ENCODE data around the gene CHL1.

The CHL1 gene

DNA sequence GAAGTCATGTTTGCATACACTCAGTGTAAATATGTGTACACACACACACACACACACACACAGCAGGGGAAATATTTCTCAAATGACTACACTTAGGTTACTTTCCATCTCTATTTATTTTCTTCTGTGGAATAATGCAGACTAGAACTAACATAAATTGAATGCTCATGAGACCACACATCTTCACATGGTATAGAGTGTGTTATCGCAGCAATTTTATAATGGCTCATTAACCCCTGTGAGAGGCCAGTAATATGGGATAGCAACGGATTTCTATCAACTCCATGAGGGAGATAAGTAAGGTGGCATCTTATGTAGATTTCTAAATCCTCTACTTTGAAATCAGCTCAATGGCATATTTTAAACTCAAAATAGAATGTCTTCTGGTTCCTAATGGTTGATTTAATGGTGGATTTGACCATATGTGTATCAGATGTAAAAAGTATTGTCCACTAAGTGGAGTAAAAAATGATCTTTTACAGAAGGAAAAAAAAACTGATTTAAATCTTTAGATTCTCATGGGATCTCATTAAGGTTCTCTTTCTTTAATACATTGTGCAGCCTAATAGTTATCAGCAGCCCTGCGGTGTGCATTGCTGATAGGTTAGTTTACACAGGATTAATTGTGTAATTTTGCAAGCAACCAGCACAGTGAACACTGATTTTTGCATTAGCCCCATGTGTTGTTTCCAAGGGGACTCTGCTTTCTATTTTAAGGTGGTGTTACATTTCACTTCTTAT lies 32.0 kb downstream of the CHL1 start:
- no peak for DNase-seq

GRCh38 chr3:229183-229661 lies 32.7 kb downstream of the CHL1 start:
- no peak for DNase-seq

GRCh38 chr3:236881-237280 lies 40.3 kb downstream of the CHL1 start:
- no peak for DNase-seq

DNA sequence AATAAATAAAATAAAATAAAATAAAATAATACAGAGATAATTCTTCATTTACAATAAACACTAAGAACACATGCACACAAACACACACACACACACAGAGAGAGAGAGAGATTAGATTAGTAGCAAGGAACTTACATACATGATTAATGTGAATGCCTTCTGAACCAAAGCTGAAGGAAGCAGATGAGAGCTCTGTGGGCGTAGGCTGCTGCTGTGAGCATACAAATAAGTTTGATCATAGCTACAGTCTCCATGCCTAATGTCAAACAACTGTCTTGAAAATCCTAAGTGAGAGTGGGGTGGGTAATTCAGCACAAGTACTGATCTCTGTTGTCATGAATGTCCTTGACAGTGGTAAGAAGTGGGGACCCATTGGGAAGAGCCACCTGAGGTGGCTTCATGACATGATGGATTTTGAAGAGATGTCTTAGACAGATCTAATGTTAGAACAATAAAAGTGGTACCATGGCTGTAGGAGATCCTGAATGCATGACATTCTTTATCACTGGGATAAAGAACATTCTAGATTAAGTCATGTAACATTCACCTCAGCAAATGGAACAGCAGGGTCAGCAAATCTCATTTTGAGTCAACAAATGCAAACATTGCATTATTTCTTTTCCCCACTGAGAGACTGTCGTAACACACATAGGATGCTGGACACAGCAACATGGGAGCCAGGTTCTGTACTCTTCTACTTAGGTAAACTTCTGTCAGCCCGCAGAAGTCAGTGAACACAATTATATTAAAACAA lies 46.2 kb downstream of the CHL1 start:
- DNase-seq: no peak

DNA sequence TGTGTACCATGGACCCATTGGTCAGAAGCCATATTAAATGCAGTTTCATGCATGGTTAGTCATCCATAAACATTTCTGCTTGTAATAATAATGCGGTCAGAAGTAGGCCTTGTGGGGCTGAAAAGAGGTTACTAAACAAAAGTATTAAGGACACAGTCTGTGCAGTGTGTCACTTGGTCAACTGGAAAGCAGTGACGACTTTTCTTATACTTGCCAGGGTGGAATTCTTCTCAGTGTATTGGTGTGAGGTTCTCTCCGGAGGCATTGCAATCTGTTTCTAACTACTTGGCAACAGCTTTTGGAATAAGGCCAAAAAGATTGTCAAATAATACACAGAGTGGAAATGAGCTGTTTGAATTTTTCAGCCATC lies 46.8 kb downstream of the CHL1 start:
- DNase-seq: no peak

DNA sequence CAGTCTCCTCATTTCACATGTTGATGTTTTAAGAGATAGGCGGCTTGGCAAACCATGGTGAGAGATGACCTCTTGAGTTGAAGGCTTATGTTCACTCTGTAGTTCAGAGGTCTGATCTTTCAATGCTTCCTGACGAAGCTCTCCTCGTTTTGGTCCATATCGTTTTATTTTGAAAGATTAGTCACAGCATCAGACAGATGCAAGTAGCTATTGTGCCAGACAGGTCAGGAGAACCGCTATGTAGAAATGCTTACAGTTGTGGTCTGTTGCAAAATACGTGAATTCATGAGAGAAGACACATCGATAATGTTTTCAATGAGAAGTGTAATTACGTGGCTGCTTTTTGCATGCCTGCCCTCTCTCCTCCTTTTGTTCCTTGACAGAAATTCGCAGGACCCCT lies 47.5 kb downstream of the CHL1 start:
- DNase-seq: no peak

GRCh38 chr3:247916-248315 lies 51.4 kb downstream of the CHL1 start:
- DNase-seq: no peak

DNA sequence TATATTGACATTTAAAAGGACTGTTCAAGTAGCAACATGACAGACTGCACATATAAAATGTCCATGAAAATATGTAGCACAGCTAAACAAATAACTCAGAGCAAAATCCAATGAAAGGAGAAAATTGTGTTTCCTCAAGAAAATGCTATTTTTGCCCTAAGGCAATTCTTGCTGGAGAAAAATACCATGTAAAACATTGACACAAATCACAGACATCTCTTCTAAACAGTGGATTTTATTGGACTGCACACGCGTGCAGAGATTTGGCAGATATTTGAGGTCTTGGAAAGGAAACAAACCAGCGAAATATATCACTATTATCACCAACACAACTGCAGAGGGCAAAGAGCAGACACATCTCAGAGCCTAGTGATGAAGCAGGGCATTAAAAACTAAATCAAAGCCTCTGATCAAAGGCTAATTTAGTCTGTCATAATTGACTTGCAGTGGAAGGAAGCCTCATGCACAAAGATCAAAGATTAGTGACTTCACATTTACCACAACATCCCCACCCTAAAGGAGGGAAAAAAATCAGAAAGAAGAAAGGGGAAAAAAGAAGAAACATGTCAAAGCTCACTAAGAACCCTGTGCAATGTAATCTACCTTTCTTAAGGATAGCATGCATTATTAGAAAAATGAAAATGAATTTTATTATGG lies 52.4 kb downstream of the CHL1 start:
- no peak for DNase-seq

- no peak for DNase-seq
These were observed 53.2 kb downstream of the CHL1 start for GRCh38 chr3:249587-250262.

- DNase-seq: no peak
These were observed 59.9 kb downstream of the CHL1 start for GRCh38 chr3:256501-256900.

DNA sequence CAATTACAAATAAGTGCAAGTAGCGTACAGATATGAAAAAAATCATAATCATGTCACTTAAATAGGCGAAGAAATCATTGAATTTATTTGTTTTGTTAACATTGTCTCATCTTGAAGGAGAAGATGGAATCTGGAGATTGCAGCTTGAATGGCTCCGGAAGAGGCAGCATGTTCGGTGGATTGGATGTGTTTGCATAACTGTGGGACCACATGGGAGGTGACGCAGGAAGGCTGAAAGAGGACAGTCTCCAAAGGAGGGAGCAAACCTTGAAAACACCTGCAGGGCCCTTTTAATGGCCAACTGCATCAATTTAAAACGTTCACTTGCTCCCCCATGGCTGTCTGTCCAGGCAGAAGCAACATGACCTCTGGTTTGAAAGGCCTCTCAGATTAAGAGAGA lies 61.3 kb downstream of the CHL1 start:
- DNase-seq: no peak

DNA sequence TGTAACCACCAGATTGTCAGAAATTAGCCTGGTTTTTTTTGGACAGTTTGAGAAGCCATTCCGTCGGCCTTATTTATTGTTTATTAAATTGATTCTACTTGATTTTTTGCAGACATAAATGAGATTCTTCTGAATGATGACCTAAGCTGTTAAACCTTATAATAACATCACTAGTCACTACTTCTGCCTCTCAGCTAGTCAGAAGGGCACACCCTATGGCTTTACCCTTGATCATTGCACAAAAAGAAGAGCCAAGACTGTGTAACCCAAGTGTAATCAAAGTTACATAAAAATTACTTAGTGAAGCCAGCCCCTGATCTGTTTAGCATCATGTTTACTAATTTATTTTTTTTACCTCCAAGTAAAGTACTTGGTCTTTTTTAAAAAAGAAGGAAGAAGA lies 64.3 kb downstream of the CHL1 start:
- DNase-seq: no peak

DNA sequence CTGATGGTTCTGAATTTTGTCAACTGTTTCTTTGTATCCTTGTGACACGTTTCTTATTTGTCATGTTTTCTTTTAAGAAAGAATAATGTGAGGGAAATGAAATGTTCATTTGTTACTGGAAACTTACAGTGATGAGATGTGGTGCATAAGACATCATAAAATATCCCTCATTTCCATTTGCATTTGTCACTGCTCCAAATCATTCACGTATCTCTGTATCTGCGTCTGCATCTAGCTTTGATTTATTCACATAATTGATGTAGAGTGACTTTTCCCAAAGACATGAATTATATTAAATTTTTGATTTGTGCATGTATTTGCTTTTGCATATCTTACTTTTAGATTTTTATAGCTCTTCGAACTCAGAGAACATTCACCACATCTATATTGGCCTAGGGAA lies 66.8 kb downstream of the CHL1 start:
- no peak for DNase-seq

DNA sequence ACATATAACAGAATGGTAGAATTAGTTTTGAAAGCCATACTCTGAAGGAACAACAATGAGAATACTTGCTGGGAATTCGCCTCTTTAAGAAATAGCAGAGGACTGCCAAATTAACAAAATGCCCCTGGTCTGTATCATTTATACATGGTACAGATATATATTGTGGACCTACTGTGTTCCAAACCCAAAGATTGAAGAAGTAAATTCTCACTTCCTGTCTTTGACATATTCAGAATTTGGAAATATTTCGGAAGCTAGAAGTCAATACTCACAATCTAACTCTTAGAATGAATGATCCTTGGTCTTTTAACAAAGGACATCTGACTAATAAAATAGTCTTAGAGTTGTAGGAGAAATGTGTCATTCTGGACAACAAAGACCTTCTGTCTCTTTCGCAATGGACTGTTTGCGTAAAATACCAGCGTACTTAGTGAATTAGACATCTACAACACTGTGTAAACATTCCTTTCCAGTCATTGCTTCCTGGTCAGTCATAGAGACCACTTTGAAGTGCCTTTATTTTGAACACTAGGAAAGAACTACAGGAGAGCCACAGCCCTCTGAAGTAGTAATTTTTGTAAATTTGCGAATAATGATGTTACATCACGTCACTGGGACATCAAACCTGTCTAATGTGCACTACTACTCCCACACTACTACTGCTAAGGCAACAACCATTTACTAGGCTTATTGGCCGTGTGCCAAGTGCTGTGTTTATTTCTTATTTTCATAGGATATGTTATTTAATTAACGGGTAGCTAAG lies 68.0 kb downstream of the CHL1 start:
- no peak for DNase-seq

- no peak for DNase-seq
These were observed 70.5 kb downstream of the CHL1 start for GRCh38 chr3:267101-267500.

DNA sequence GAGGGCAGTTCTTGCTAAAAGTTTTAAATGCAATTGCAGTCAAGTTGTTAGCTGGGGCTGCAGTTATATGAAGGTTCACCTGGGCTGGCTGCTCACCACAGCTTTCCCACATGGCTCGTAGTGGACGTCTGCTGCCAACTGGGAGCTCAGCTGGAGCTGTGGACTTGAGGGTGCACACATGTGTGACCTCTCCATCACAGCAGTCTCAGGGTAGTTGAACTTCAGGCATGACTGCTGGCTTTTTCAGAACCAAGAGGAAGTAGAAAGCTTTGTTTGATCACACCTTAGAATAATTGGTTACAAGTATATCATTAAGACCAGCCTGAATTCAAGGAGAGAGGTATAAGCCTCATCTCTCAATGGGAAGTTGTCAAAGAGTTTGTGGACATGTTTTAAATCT lies 74.1 kb downstream of the CHL1 start:
- no peak for DNase-seq

GRCh38 chr3:274927-275326 lies 78.4 kb downstream of the CHL1 start:
- DNase-seq: no peak

DNA sequence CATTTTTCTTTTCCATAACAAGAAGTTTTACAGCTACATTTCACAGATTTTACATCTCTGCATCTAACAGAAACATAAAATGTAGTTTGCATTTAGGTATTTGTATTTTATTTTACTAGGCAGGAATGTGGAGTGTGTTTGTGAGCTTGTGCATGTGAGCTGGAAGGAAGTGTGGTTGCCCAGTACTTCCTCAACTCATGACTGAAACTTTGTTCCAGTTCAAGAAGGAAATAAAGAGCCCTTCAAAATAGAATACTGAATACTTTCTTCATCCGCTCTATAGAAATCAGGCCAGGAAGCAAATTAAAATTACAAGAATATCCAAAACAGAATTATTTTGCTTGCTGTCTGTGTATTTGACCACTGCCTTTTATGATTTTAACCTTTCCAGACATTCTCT lies 81.3 kb downstream of the CHL1 start:
- DNase-seq: no peak

- no peak for DNase-seq
These were observed 81.9 kb downstream of the CHL1 start for GRCh38 chr3:278300-279064.

- DNase-seq: no peak
These were observed 82.8 kb downstream of the CHL1 start for GRCh38 chr3:279325-279724.

DNA sequence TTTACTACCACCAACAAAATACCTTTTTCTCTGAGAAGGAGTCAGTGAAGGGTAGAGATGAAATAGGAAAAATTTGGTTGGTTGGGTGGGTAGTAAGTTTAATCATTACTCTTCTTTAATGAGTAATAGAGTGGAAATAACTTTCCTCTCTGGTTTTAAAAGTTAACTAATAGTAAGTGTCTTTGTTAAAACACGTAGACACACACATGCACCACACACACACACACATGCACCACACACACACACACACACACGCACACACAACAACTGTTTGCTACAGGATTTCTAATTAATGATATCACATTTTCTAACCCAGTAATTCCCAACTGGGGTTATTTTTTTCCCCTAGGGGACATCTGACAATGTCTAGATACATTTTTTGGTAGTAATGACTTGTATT lies 84.1 kb downstream of the CHL1 start:
- DNase-seq: no peak

GRCh38 chr3:284322-284721 lies 87.8 kb downstream of the CHL1 start:
- DNase-seq: no peak
